ENCODE results near the gene MAP3K20. TPM values are rescaled to one million over a fixed set of nuclear protein-coding genes. Genes with fewer than 3 reads are reported as not detected.
"Not testable (repeated sequence)": the region's sequence is repeated elsewhere in the genome, so short reads cannot be mapped to it uniquely, and the experiment has no call there.

MAP3K20 gene
- total RNA-seq, 1 donor from 2014 or later: 23.5 TPM

- DNase-seq (ENCODE audit: extremely low spot score, unreplicated experiment): no peak
- H3K9me3 Mint-ChIP-seq: no peaks in the 10 kb centered on the region
- H3K36me3 Mint-ChIP-seq: no peaks in the 10 kb centered on the region
- H3K4me3 Mint-ChIP-seq: no peak overlapping the region
- no peak for TF ChIP-seq CTCF (conservative IDR thresholded peaks at IDR 0.05)
- no peak overlapping the region for H3K27ac Mint-ChIP-seq
- no peaks in the 10 kb centered on the region for H3K27me3 Mint-ChIP-seq
- H3K4me1 Mint-ChIP-seq (ENCODE audit: unreplicated experiment): peaks cover 20% of the 10 kb centered on the region
These were observed 174.3 kb downstream of the MAP3K20 start for GRCh38 chr2:173249661-173250641.

GRCh38 chr2:173251225-173251624 lies 175.6 kb downstream of the MAP3K20 start:
- Mint-ChIP-seq H3K36me3 (no peaks in the 10 kb centered on the region), H3K27me3 (no peaks in the 10 kb centered on the region), H3K4me1 (ENCODE audit: unreplicated experiment) (peaks cover 27% of the 10 kb centered on the region), H3K4me3 (no peak overlapping the region), H3K27ac (no peak overlapping the region), H3K9me3 (no peaks in the 10 kb centered on the region)
- no peak for DNase-seq (ENCODE audit: extremely low spot score, unreplicated experiment)
- no peak for TF ChIP-seq CTCF (conservative IDR thresholded peaks at IDR 0.05)

GRCh38 chr2:173252581-173252980 lies 176.9 kb downstream of the MAP3K20 start:
- DNase-seq (ENCODE audit: extremely low spot score, unreplicated experiment): no peak
- no peak overlapping the region for H3K27ac Mint-ChIP-seq
- H3K27me3 Mint-ChIP-seq: no peaks in the 10 kb centered on the region

GRCh38 chr2:173254659-173255058 lies 179.0 kb downstream of the MAP3K20 start:
- no peaks in the 10 kb centered on the region for H3K27me3 Mint-ChIP-seq
- H3K4me1 Mint-ChIP-seq (ENCODE audit: unreplicated experiment): peaks cover 27% of the 10 kb centered on the region
- no peaks in the 10 kb centered on the region for H3K9me3 Mint-ChIP-seq
- no peak overlapping the region for H3K4me3 Mint-ChIP-seq
- H3K27ac Mint-ChIP-seq: no peak overlapping the region
- no peak for TF ChIP-seq CTCF (conservative IDR thresholded peaks at IDR 0.05)
- H3K36me3 Mint-ChIP-seq: peaks cover 2% of the 10 kb centered on the region
- DNase-seq (ENCODE audit: extremely low spot score, unreplicated experiment): no peak

More at GRCh38 chr2:173252581-173252980, 176.9 kb downstream of the MAP3K20 start:
- Mint-ChIP-seq H3K4me1 (ENCODE audit: unreplicated experiment) (peaks cover 27% of the 10 kb centered on the region), H3K4me3 (no peak overlapping the region), H3K36me3 (no peaks in the 10 kb centered on the region), H3K9me3 (no peaks in the 10 kb centered on the region)
- TF ChIP-seq CTCF (conservative IDR thresholded peaks at IDR 0.05): no peak

GRCh38 chr2:173258701-173259100 lies 183.1 kb downstream of the MAP3K20 start:
- H3K36me3 Mint-ChIP-seq: peaks cover 8% of the 10 kb centered on the region
- peaks cover 8% of the 10 kb centered on the region for H3K4me1 Mint-ChIP-seq (ENCODE audit: unreplicated experiment)
- H3K27ac Mint-ChIP-seq: no peak overlapping the region
- no peak overlapping the region for H3K4me3 Mint-ChIP-seq
- H3K27me3 Mint-ChIP-seq: no peaks in the 10 kb centered on the region
- DNase-seq (ENCODE audit: extremely low spot score, unreplicated experiment): no peak
- TF ChIP-seq CTCF (conservative IDR thresholded peaks at IDR 0.05): no peak
- no peaks in the 10 kb centered on the region for H3K9me3 Mint-ChIP-seq

- H3K27ac Mint-ChIP-seq; H3K4me3 Mint-ChIP-seq; H3K9me3 Mint-ChIP-seq; H3K4me1 Mint-ChIP-seq (ENCODE audit: unreplicated experiment); DNase-seq (ENCODE audit: extremely low spot score, unreplicated experiment); H3K27me3 Mint-ChIP-seq: not testable (repeated sequence)
- peaks cover 15% of the 10 kb centered on the region for H3K36me3 Mint-ChIP-seq
These were observed 186.7 kb downstream of the MAP3K20 start for GRCh38 chr2:173262356-173262755.

All from type B pancreatic cell (in vitro differentiated cells).